Measurements from ENCODE around the gene RILP. TPM values are rescaled to one million over a fixed set of nuclear protein-coding genes. Genes with fewer than 3 reads are reported as not detected.

The RILP gene
- polyA plus RNA-seq, 1 donor (not counting 4 experiments of a cell fraction or from before 2014, with no cell fraction given), result 3.2 TPM

DNA sequence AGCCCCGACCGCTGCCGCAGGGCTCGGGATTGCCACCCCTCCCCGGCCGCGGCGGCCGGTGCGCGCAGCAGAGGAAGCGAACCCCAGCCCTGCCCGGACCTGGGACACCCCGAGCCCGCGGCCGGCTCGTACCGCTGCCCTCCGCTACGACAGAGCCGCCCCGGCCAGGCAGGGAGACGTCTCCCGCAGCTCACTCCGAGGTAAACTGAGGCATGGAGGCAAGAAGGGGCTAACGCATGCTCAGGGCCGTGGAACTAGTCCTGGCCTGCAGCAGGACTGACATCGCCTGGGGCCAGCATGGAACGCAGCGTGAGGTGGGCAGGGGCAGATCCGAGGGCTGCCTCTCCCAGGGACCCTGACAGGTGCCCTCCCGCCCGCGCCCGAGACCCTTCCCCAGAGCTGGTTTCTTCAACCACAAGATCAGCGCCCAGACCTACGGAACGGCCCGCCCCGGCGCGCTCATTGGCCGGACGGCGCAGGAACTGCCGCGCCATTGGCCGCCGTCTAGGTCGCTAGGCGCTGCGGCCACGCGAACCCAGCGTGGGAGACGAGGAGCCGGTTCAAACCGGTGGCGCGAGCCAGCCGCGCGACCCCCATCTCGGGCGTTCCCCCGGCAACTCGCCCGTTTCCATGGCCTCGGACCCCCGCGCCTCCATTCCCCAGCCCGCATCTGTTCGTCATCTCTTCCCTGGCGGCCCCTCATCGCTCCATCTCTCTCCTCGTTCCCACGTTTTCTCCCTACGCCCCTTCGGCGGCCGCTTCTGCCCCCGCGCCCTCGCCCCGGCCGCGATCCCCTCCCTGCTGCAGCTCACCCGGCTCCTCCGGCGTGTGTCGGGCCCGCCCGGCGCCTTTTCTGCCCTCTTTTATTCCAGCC lies 21.4 kb downstream of the RILP start, which contains the start of gene SLC43A2:
SLC43A2 (minus strand) TSS at position 853 of the 874 bp plus-strand sequence. CDS start 960 bp downstream, outside the sequence.
- peak within 1 kb of the TSS; percentile 95 for H3K4me2 ChIP-seq (ENCODE audit: control insufficient read depth, extremely low read depth, insufficient read depth, low read depth, low read length)
- DNase-seq (ENCODE audit: low read depth, low spot score) (no peak), FAIRE-seq (no peak)
- H3K27me3 ChIP-seq (ENCODE audit: control insufficient read depth, extremely low read depth, insufficient read depth, low read length), result peaks cover 6% of the 10 kb centered on the region
- peak; percentile 13 for TF ChIP-seq EZH2 (IDR thresholded peaks at IDR 0.05; ENCODE audit: low read length)
- TF ChIP-seq, protein P1, sequence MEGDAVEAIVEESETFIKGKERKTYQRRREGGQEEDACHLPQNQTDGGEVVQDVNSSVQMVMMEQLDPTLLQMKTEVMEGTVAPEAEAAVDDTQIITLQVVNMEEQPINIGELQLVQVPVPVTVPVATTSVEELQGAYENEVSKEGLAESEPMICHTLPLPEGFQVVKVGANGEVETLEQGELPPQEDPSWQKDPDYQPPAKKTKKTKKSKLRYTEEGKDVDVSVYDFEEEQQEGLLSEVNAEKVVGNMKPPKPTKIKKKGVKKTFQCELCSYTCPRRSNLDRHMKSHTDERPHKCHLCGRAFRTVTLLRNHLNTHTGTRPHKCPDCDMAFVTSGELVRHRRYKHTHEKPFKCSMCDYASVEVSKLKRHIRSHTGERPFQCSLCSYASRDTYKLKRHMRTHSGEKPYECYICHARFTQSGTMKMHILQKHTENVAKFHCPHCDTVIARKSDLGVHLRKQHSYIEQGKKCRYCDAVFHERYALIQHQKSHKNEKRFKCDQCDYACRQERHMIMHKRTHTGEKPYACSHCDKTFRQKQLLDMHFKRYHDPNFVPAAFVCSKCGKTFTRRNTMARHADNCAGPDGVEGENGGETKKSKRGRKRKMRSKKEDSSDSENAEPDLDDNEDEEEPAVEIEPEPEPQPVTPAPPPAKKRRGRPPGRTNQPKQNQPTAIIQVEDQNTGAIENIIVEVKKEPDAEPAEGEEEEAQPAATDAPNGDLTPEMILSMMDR (optimal IDR thresholded peaks at IDR 0.05 in 1 of 3, IDR thresholded peaks at IDR 0.05 in 1 of 3, conservative IDR thresholded peaks at IDR 0.05 in 1 of 3; ENCODE audit: extremely low read depth in 1 of 3, insufficient read depth in 2 of 3, low read length in 3 of 3), result no peak
- no peaks in the 10 kb centered on the region for H3K9me1 ChIP-seq (ENCODE audit: control insufficient read depth, extremely low read depth, insufficient read depth, low read length)
- no peaks in the 10 kb centered on the region for H4K20me1 ChIP-seq (ENCODE audit: control insufficient read depth, extremely low read depth, insufficient read depth, low read length)
- H3K4me1 ChIP-seq (ENCODE audit: control insufficient read depth, extremely low read depth, insufficient read depth, low read length), result peaks cover 8% of the 10 kb centered on the region
- H2AFZ ChIP-seq (ENCODE audit: control insufficient read depth, low read length), result peak within 1 kb of the TSS; percentile 97
- no peaks in the 10 kb centered on the region for H3K9me3 ChIP-seq (ENCODE audit: control insufficient read depth, low read depth, low read length)
- peaks cover 0 to 5% of the 10 kb centered on the region in 2 experiments for H3K36me3 ChIP-seq (ENCODE audit: control insufficient read depth in 2 of 2, extremely low read depth in 1 of 2, insufficient read depth in 2 of 2, low read length in 2 of 2)
- H3K27ac ChIP-seq (ENCODE audit: control insufficient read depth, insufficient read depth, low read length), result peak within 1 kb of the TSS; percentile 43
- no peaks in the 10 kb centered on the region for H3K79me2 ChIP-seq (ENCODE audit: control insufficient read depth, insufficient read depth, low read length)
- dilution Hi-C loops (cut with MboI; ENCODE audit: extremely low pct_ligation_motif_present, low sequenced_read_pairs), result no loop called here
- H3K4me3 ChIP-seq (ENCODE audit: control insufficient read depth in 2 of 3, extremely low read depth in 1 of 3, insufficient read depth in 2 of 3, low read depth in 1 of 3, low read length in 3 of 3), result peak within 1 kb of the TSS; percentile 74 to 76 (median 76)
- H3K9ac ChIP-seq (ENCODE audit: control insufficient read depth, extremely low read depth, insufficient read depth, low read length), result peak within 1 kb of the TSS; percentile 73

DNA sequence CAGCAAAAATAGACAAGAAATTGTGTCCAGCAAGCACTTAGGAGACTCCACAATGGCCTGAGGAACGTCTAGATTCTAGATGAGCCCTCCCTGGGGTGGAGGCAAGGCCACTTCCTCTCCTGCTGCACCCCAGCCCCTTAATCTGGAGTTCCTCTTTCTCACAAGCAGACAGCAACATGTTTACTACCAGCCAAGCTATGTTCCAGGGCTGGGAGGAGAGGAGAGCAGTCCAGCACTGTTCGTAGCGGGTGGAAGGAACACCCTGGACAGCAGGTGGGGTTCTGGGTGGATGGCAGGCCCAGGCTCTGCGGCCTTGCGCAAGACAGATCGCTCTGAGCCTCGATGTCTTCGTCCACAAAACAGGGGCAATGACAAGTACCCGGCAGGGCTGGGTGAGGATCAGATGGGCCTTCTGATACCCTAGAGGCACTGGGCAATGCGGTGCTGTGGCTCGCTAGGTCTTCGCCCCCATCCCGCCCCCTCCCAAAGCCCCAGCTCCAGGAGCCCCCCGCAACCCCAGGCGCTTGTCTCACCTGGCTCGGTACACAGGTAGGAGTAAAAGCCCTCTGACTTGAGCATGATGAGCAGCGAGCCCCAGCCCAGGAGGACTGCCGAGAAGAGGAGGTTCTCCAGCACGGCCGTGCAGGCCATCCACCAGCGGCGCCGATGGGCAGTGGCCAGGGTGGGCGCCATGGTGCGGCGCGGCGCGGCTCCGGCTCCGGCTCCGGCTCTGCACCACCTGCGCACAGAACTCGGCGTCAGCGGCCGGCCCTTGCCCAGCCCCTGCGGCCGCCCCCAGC lies 22.3 kb downstream of the RILP start:
- no peak for FAIRE-seq
- Histone ChIP-seq H3K27ac (ENCODE audit: control insufficient read depth, insufficient read depth, low read length) (no peak overlapping the region), H2AFZ (ENCODE audit: control insufficient read depth, low read length) (no peak overlapping the region), H3K9ac (ENCODE audit: control insufficient read depth, extremely low read depth, insufficient read depth, low read length) (peak overlapping the region; percentile 73), H3K4me1 (ENCODE audit: control insufficient read depth, extremely low read depth, insufficient read depth, low read length) (peaks cover 8% of the 10 kb centered on the region), H3K27me3 (ENCODE audit: control insufficient read depth, extremely low read depth, insufficient read depth, low read length) (peaks cover 6% of the 10 kb centered on the region), H3K36me3 (ENCODE audit: control insufficient read depth in 2 of 2, extremely low read depth in 1 of 2, insufficient read depth in 2 of 2, low read length in 2 of 2) (peaks cover 0 to 5% of the 10 kb centered on the region in 2 experiments), H3K4me2 (ENCODE audit: control insufficient read depth, extremely low read depth, insufficient read depth, low read depth, low read length) (peak overlapping the region; percentile 95), H3K79me2 (ENCODE audit: control insufficient read depth, insufficient read depth, low read length) (no peaks in the 10 kb centered on the region), H3K4me3 (ENCODE audit: control insufficient read depth in 2 of 3, extremely low read depth in 1 of 3, insufficient read depth in 2 of 3, low read depth in 1 of 3, low read length in 3 of 3) (peak overlapping the region; percentile 74 to 76 (median 76)), H3K9me1 (ENCODE audit: control insufficient read depth, extremely low read depth, insufficient read depth, low read length) (no peaks in the 10 kb centered on the region), H3K9me3 (ENCODE audit: control insufficient read depth, low read depth, low read length) (no peaks in the 10 kb centered on the region), H4K20me1 (ENCODE audit: control insufficient read depth, extremely low read depth, insufficient read depth, low read length) (no peaks in the 10 kb centered on the region)
- dilution Hi-C loops (cut with MboI; ENCODE audit: extremely low pct_ligation_motif_present, low sequenced_read_pairs), result no loop called here
- no peak for DNase-seq (ENCODE audit: low read depth, low spot score)
- TF ChIP-seq EZH2 (IDR thresholded peaks at IDR 0.05; ENCODE audit: low read length), result peak; percentile 19
- TF ChIP-seq, protein P1 (optimal IDR thresholded peaks at IDR 0.05 in 1 of 3, IDR thresholded peaks at IDR 0.05 in 1 of 3, conservative IDR thresholded peaks at IDR 0.05 in 1 of 3; ENCODE audit: extremely low read depth in 1 of 3, insufficient read depth in 2 of 3, low read length in 3 of 3), result no peak

All from keratinocyte (primary cell).